Stimulated activated CD4-positive, alpha-beta T cell treated with anti-CD3 and anti-CD28 coated beads, Interleukin-15, amount 100 ng/mL, for 1 hour (primary cell): ENCODE measurements around the gene HOXB1.
"Not testable (repeated sequence)": the region's sequence is repeated elsewhere in the genome, so short reads cannot be mapped to it uniquely, and the experiment has no call there.

Source experiments
- DNase-seq, 2 donors: peaks; one replicate each; pipeline ENCODE4 v3.0.0-alpha.2; 2020; ENCODE audit warnings: low read depth in 1 of 2, low spot score in 1 of 2

Gene HOXB1

DNA sequence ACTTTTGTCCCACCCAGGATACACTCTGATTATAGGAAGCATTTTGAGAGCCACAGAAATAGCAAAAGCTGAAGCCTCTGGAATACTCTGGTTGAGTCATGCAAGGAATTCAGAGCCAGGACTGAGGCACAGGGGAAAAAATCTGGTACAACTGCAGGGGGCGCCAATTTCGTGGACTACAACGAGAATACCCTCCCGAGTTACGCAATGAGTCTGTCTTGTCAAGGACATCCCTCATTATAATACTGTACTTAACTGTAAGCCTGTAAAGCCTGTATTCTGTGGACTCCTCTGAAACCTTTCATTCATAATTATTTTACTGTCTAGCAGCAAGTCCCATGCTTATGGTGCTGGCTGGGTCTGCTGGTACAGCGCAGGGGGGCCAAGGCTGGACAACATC lies 7.8 kb downstream of the HOXB1 start:
- DNase-seq = no peak

DNA sequence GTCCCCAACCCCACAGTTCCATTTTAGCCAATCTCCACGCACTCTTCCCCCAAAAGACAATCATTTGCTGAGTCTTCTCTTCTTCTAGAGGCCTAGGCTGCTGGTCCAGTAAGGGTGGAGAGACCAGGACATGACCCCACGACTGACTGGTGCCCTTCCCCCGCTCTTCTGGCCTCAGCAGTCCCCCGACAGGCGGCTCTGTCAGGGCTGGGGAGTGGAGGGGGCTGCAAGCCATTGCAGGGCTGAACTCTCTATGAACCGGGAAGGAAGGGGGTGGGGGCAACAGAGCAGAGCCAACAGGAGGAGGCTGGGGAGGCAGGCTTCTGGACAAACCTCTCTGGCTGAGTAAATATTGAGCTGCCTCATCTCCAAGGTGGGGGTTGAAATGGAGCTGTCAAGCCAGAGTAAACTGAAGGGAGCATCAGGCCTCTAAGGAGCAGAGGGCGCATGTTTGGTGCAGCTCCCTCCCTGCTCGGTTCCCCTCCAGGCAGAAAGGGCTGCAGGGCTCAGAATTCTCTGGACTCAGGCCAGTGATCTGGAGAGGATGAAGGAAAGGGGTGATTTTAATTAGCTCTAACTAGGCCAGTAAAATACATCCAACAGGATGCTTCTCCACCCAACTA lies 8.7 kb downstream of the HOXB1 start:
- no peak for DNase-seq

DNA sequence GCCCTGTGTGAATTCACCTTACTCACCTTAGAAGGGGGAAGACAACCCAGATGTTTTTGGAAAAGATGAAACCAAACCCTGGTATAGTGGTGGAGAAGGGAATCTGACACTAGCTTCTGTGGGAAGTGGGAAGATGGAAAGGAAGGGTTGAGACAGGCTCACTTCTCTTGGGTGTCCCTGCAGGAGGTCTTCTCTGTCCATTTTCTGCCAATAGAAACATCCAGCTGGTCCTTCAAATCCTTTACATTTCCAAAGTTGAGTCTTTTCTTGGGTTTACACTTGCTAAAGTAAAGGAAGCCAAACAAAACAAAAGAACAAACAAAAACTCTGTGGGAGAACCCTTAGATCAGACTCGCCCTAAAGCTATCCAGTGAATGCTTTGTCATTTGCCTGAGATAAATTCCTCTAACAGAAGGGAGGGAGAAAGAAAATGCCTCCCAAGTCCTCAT lies 10.2 kb downstream of the HOXB1 start:
- DNase-seq = no peak

DNA sequence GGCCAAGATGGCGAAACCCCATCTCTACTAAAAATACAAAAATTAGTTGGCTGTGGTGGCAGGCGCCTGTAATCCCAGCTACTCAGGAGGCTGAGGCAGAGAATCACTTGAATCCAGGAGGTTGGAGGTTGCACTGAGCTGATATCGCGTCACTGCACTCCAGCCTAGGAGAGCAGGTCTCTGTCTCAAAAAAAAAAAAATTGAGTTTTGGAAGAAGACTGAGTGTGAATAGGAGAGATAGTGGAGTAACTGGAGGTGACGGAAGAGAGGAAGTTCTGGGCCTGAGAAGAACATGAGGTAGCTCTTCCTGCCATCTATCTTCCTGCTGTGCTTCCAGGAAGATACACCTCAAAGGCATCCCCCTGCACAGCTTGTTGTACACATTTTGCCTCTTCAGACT lies 11.4 kb downstream of the HOXB1 start:
- no peak for DNase-seq

DNA sequence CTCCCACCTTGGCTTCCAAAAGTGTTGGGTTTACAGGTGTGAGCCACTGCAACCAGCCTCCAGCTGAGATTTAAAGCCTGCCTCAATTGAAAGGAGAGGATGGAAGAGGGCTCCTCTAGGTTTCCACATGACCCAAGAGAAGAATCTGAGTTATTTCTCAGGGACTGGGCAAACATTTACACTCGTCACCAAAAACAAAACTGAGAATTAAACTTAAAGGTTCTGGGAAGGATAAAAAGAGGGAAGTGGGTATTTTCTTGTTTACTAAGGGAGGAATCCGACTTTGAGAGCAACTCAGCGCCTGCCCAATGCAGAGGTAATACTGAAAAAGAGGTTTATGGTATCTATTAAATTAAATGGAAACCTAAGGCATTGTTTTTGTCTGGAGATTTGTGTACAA lies 13.3 kb downstream of the HOXB1 start:
- no peak for DNase-seq

DNA sequence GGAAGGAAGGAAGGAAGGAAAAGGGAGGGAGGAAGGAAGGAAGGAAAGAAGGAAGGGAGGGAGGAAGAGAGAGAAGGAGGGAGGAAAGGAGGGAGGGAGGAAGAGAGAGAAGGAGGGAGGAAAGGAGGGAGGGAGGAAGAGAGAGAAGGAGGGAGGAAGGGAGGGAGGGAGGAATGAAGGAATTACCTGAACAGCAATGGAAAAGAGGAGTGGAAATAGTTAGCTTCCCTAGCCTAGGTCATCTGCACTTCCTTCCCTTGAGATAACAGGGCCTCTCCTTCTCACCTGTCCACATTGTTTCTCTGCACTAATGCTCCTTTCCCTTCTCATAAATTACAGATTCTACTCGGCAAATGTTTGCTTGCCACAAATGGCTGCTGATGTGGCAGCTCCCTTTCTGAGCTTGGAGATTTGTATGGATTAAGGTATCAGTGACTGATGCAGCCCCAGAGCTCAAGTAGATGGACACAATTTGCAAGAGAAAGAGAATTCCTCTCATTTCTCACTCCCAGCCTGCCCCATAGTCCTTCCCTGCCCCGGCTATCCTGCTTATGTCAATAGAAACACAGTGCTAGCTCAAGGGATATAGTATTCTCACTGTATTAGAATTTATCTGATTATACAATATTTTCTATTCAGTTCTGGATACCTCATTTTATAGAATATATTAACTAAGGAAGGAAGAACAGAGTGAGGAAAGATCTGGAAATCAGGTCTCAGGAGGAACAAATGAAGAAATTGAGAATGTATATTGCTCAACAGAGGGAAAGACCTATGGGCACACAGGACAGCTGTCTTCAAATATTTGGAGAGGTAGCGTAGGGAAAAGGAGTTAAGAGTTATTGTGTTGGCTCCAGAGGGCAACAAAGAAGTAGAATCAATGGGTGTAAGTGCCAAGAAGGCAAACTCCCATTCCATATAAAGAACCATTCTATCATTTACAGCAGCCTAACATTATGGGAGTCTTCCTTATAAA lies 14.6 kb downstream of the HOXB1 start:
- no peak for DNase-seq

DNA sequence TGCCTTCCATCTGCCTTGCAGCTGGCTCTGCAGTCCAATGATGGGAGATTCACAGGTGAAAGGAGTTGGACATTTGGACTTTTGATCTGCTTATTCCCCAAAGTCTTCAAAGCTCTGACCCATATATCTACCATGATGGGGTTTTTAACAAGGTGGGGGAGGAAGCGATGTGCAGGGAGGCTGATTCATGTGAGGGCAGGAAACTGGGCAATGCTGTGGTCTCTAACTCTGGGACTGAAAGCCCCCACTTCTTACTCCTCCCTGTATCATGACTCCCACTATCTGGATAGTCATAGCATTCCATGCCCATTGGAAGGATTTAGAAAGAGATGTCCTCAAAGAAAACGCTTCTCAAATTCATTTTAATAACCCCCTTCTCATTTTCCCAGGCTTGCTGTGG lies 16.3 kb downstream of the HOXB1 start:
- DNase-seq = no peak

DNA sequence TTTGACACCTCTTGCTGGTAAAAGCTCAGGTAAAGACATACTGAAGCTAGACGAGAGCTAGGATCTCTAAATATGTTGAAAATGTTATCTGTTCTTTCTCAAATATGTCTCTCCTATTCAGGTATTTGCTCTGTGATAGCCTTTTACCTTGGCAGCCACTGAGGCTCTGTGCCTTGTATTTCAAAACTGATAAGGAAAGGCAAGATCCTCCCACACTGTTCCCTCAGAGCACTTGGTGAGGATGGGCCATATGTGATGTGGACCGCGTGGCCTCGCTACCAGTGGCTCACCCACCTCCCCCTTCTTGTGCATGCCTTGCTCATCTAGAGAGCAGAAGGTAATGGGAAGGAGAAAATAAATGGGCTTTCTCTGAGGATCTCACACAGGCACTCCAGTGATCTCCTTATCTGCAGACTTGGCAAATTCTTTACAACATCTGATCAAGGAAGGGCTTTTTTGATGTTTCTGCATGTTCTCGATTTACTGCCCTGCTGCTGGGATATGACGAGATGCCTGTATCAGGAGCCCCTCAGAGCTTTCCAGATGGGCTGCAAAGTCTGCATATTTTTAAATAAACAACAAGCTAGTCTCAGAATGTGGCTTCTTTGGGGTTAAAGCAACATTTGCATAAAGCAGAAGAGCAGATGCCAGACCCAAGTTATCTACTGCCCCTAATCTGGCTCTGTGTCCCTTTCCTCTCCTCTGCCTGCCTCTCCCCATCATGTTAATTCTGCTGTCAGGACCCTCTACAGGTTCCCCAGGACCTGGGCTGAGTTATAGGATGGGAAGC lies 16.9 kb downstream of the HOXB1 start:
- no peak for DNase-seq

DNA sequence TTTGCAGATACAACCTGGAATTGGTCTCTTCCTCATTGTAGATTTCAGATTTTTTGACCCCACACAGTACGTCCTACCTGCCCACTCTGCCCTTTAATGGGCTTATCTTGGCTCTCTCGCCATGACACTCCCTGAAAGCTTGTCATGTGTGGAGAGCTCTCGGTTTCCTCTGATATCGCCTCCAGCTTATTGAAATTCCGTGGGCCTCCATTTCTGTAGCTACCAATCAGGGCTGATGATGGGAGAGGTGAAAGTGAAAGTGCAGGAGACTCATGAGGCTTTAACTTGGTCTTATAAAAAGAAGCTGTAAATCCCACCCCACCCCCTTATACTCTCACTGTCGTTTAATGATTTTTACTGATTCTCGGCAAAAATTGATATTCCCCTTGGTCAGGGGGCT lies 17.7 kb downstream of the HOXB1 start:
- DNase-seq = no peak

DNA sequence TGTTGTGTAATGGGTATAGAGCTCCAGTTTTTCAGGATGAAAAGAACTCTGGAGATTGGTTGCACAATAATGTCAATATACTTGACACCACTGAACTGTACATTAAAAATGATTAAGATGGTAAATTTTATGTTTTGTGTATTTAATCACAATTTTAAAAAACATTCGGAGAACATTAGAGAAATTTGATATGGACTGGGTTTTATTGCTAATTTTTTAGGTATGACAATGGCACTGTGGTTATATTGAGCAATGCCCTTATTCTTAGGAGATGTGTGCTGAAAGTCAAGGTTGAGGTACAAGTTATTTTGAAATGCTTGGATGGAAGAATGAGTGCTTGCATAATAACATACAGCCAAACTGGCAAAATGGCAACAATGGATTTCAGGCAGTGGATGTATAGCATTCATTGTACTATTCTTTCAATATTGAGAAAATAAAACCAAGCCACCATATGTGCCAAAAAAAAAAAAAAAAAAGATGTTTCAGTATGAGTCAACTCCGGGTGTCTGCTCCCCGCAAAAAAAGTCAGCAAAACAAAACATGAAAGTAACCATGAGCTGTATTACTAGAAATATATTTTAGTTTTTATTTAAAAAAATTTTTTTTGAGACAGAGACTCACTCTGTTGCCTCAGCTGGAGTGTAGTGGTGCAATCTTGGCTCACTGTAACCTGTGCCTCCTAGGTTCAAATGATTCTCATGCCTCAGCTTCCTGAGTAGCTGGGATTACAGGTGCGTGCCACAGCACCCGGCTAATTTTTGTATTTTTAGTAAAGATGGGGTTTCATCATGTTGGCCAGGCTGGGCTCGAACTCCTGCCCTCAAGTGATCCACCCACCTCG lies 19.8 kb downstream of the HOXB1 start:
- DNase-seq = peak in 1 of 2 donors; percentile 5

DNA sequence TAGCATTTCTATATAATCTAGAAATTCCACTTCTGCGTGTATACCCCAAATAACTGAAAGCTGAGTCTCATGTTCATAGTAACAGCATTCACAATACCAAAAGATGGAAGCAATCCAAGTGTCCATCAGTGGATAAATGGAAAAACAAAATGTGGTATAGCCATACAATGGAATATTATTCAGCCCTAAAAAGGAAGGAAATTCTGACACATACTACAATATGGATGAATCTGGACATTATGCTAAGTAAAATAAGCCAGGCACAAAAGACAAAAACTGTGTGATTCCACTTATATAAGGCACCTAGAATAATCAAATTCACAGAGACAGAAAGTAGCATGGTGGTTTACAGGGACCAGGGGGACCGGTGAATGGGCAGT lies 20.4 kb downstream of the HOXB1 start:
- no peak for DNase-seq

DNA sequence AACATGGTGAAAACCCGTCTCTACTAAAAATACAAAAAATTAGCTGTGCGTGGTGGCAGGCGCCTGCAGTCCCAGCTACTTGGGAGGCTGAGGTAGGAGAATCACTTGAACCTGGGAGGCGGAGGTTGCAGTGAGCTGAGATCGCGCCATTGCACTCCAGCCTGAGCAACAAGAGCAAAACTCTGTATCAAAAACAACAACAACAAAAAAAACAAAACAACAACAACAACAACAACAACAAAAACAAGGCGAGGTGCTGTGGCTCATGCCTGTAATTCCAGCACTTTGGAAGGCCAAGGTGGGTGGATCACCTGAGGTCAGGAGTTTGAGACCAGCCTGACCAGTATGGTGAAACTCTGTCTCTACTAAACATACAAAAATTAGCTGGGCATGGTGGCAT lies 21.1 kb downstream of the HOXB1 start:
- not testable (repeated sequence) for DNase-seq

DNA sequence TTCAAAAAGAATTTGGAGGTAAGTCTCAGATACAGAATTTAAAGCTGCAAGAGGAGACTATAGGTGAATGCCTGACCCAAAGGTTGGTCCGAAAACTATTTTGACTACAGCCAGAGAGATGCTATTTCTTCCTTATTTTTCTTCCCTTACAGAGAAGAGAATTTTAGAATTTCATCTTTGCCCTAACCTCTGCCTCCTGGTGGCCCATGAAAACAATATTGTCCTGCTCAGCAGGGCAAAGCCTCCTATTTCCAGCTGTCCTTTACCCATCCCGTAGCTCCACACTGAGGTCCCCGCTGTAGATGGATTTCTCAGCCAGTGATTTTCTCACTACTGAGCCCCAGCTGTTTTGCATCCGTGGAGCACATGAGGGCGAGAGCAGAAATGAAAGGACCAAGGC lies 24.6 kb downstream of the HOXB1 start:
- no peak for DNase-seq

DNA sequence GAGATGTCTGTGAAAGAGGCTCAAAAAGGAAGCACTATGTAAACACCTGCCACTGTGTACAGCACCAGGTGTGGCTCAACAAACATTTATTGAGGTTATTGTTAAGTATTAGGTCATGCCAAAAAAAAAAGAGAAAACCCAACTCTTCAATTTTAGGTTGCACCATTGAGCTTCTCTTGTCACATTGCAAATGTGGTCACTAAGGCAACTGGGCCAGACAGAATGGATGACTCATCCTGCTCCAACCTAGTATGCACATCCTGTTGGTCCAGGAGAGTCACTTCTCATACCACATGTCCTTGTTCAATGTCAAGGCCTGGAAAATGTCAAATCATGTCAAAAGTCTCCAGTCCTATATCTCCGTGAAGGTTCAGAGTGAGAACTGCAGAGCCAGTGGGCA lies 25.0 kb downstream of the HOXB1 start:
- peak in 1 of 2 donors; percentile 22 for DNase-seq

DNA sequence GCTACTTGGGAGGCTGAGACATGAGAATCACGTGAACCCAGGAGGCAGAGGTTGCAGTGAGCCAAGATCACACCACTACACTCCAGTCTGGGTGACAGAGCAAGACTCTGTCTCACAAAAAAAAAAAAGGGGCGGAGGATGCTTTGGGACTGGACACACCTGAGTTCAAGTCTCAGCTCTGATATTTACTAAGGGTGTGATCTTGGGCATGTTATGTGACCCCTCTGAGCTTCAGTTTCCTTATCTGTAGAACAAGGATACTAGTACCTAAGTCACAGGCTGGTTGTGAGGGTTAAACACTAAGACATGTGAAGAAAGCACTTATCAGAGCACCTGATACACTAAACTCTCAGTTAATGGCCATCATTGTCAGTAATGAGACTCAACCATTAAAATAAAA lies 25.9 kb downstream of the HOXB1 start:
- no peak for DNase-seq

DNA sequence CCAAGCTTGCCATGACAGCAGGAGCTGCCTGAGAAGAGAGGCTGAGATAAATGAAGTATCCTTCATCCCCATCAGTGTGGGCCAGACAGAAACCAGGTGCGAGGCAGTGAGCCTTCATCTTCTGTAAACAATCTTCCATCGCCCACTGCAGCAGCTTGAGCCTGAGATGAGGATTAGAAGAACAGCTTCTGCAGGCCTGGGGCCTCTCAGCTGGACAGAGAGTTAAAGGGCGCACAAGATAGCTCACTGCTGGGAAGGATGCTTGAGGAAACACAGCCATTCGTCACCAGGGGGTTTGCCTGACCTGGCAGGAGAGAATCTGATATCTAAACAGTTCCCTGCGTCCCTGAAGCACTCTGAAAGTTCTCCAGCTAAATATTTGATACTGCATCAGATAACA lies 27.1 kb downstream of the HOXB1 start:
- DNase-seq = no peak

DNA sequence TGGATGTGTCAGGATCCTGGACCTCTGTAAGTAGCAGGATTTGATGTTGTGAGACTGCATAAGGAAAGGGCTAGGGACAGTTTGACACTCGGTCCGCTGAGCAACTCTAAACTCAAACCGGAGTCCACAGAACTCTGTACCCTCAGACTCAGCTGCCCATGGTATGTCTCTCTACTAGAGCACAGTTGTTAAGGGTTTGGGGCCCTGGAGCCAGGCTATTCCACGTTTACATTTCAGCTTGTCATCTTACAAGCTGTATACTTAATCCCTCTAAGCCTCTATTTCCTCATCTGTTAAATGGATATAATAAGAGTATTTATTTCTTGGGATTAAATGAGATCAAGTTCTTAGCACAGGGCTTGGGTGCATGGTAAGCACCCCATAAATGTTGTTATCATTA lies 27.9 kb downstream of the HOXB1 start:
- DNase-seq = no peak

DNA sequence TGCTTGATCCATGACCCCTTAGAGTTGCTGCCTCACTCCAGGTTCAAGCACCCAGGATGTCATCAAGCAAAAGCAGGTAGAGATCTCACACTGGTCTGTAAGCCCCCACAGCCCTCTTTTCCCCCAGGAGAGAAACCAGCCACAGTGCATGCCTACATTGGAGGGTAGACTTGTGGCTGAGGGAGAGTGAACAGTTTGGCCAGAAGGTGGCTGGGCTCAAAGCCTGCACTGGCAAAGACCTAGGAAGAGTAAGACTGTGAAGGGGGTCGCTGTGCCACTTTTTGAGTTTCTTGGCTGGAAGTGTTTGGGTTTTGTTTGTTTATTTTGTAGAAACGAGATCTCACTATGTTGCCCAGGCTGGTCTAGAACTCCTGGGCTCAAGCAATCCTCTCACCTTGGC lies 28.5 kb downstream of the HOXB1 start:
- no peak for DNase-seq

DNA sequence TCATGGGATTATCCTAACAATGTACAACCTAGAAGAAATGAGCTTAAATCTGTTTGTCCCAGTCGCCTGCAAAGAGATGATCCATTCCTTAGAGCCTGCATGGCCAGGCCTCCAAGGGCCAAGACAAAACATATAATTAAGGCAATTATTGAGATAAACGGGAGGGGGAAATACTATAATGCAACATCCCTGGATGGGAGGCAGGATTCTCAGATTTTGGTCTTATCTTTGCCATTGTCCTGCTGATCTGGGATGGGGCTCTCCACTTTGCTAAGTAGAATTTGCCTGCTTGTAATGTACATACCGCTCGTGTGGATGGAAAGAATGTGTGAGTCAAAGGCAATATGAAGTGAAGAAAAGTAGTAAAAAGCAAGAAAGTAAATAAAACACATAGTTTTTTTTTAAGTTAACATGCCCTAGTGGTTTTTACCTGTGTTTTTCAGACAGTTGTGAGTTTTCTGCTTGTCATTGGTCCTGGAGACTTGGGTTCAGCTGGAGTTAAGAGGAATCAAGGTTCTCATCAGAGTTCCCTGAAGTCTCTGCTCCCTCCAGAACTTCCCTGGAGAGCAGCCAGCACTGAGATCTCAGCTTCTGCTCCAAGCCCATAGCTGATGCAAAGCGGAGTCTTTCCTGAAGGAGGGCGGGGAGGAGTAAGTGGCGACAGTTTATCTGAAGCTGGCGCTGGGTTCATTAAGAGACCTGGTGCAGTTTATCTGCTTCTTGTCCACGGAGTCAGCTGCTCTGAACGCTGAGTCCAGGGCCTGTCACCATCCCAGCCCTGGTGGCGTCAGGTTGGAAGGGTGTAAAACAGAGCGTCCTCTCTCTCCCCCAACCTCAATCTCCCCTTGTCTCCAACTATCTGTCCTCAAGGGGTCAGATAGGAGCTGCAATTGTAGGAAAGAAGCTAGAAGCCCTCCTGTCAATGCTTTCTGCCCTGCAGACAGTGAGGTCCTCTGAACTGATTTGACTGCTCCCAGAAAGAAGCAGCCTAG lies 30.1 kb downstream of the HOXB1 start:
- DNase-seq = no peak
